Mucosa of descending colon (tissue), 3 donors: ENCODE data around the gene ELK4. TPM values are rescaled to one million over a fixed set of nuclear protein-coding genes. Genes with fewer than 3 reads are reported as not detected.

Experiments used
- ATAC-seq: fragments of 200-7000 bp; cut with Tn5 transposase; one replicate; pipeline ENCODE4 v1.9.1; 2020; ENCODE audit warnings: mild to moderate bottlenecking, moderate library complexity
- DNase-seq, 3 donors: peaks; one replicate each; pipeline ENCODE4 v3.0.0-alpha.2; 2020
- H3K36me3 ChIP-seq: fragments of 200-600 bp; one replicate; pipeline ENCODE4 v1.8.0; 2021; ENCODE audit warnings: low read depth, mild to moderate bottlenecking
- H3K4me1 ChIP-seq: fragments of 200-600 bp; one replicate; pipeline ENCODE4 v1.8.0; 2021; ENCODE audit warnings: low read depth, mild to moderate bottlenecking
- H3K4me3 ChIP-seq: fragments of 200-600 bp; one replicate; pipeline ENCODE4 v1.8.0; 2021; ENCODE audit warnings: mild to moderate bottlenecking
- H3K9me3 ChIP-seq: fragments of 200-600 bp; one replicate; pipeline ENCODE4 v1.8.0; 2021; ENCODE audit warnings: mild to moderate bottlenecking
- intact Hi-C, 2 donors: fragments of 100-400 bp; cut with DNase I in 1 of 2; cut with micrococcal nuclease in 1 of 2; formaldehyde crosslinking; loops; one replicate each; pipeline versions ENCODE4 v1.11.0 to v1.11.1; 2022; cut with DNase I, micrococcal nuclease
- total RNA-seq, 3 donors: library from RNA; stranded (reverse); fragmentation: NEBNext Ultra II Directional in 2 of 3; extraction: Animal tissue kit (Norgen Biotek cat#: 25700) in 2 of 3; gene quantifications; one replicate each; pipeline versions ENCODE4 v1.2.1 to v1.2.4, GENCODE V29; 2021 to 2023
- TF ChIP-seq, protein P1 (sequence below): fragments of 200-600 bp; IDR thresholded peaks from one replicate; pipeline ENCODE4 v1.8.0; 2022; ENCODE audit warnings: antibody characterized with exemption, mild to moderate bottlenecking
- donor health status: DM: no; HTN: no; CAD: no; lungs with moderate emphysema.
- donor health status: DM: no; HTN: no; CAD: no.
- donor health status: DM: no; HTN: yes; CAD: no.

ELK4 gene
- total RNA-seq, 3 donors from 2014 or later, result 43.1 to 60.6 (median 47.6) TPM

DNA sequence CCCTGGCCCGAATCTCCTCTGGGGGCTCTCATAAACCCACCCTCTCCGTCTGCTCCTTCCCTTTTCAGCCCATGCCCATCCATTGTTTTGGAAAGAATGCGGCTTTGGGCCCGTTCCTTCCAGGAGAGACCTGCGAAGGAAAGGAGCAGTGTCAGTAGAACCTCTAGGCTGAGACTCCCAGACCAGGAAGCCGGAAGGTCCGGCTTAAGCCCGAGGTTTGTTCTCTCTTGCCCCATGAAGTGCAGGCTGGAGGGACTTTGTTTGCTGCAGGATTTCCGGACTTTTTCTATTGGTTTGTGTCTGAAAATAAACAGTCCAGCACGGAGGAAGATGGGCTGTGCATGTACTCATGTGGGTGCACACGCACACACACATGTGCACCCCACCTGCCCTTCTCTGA is 49.8 kb downstream of the ELK4 start:
- ATAC-seq (no peak), DNase-seq (peak in 1 of 3 donors; percentile 59)
- Histone ChIP-seq H3K9me3 (no peaks in the 10 kb centered on the region), H3K4me3 (no peak overlapping the region), H3K4me1 (peaks cover 25% of the 10 kb centered on the region), H3K36me3 (no peaks in the 10 kb centered on the region)
- intact Hi-C loops, result no loop called here
- TF ChIP-seq, protein P1, sequence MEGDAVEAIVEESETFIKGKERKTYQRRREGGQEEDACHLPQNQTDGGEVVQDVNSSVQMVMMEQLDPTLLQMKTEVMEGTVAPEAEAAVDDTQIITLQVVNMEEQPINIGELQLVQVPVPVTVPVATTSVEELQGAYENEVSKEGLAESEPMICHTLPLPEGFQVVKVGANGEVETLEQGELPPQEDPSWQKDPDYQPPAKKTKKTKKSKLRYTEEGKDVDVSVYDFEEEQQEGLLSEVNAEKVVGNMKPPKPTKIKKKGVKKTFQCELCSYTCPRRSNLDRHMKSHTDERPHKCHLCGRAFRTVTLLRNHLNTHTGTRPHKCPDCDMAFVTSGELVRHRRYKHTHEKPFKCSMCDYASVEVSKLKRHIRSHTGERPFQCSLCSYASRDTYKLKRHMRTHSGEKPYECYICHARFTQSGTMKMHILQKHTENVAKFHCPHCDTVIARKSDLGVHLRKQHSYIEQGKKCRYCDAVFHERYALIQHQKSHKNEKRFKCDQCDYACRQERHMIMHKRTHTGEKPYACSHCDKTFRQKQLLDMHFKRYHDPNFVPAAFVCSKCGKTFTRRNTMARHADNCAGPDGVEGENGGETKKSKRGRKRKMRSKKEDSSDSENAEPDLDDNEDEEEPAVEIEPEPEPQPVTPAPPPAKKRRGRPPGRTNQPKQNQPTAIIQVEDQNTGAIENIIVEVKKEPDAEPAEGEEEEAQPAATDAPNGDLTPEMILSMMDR, result no peak

DNA sequence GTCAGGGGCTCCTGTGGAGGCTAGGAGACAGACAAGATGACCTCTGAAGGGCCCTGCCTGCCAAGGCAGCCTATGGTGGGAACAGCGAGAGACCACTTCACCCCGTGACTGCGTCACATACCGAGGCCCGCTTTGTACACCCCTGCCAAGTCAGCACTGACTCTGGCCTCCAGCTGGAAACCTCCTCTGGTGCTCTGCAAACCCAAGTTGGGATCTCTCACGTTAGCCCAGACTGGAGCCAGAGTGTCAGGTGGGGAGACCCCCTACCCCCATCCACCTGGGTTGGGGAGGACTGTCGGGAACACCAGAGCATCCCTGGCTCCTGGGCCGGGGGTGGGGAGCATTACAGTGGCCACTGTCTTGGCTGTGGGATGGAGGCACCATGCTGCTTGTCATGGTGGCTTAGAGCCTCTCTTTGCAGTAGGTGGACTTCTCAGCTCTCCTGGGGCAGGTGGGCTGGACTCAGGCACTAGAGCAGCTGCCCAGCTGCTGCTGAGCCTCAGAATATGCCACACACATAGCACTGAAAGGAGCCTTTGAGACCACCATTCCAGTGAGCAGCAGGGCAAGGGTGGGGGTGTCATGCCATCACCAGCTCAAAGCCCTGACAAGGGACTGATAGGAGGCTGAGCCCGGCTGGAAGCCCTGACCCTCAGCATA is 50.4 kb downstream of the ELK4 start:
- H3K4me1 ChIP-seq, result peaks cover 25% of the 10 kb centered on the region
- no peaks in the 10 kb centered on the region for H3K9me3 ChIP-seq
- H3K36me3 ChIP-seq, result no peaks in the 10 kb centered on the region
- H3K4me3 ChIP-seq, result no peak overlapping the region
- ATAC-seq (no peak), DNase-seq (peak in 1 of 3 donors; percentile 12)
- intact Hi-C loops, result no loop called here
- TF ChIP-seq, protein P1, result no peak

DNA sequence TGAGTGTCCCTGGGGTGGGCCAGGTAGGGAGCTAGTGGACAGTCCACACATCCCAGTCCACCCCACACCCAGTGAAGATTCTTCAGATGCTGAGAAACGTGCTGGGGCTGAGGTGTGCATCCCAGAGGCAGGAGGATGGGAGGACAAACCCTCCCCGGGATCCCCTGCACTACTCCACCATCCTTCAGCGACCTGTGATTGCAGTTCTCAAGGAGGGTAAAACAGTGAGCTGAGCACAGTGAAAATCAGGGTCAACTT is 51.0 kb downstream of the ELK4 start:
- TF ChIP-seq, protein P1, result no peak
- Histone ChIP-seq H3K4me1 (peaks cover 21% of the 10 kb centered on the region), H3K4me3 (no peak overlapping the region), H3K9me3 (no peaks in the 10 kb centered on the region), H3K36me3 (no peaks in the 10 kb centered on the region)
- intact Hi-C loops, result no loop called here
- ATAC-seq (no peak), DNase-seq (no peak)

DNA sequence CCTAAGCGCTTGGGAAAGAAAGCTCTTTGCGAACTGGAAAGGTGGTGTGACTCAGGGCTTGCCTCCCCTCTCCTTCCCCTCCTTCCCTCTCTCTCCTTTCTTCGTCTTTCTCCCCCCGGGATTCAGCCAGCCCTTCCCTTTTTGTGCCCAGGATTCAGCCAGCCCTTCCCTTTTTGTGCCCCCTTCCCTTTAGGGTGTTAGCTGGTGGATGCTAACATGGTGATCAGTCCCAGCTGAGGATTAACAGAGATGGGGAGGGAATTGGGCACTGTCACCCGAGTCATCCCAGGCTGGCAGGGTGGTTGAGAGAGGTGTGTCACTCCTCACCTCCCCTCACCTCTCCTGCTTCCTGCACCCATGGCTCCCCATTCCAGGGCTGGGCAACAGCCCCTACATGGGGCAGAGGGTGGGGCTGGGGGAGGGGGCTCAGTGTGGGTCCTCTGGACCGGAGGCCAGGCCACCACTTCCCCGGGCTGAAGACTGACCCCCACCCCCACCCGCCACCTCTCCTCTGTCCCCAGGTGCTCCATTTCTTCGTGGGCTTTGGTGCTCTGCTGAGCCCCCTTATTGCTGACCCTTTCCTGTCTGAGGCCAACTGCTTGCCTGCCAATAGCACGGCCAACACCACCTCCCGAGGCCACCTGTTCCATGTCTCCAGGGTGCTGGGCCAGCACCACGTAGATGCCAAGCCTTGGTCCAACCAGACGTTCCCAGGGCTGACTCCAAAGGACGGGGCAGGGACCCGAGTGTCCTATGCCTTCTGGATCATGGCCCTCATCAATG is 51.5 kb downstream of the ELK4 start:
- ATAC-seq (no peak), DNase-seq (peak in 2 of 3 donors; percentile 4 to 36)
- intact Hi-C loops, result no loop called here
- H3K4me1 ChIP-seq, result peaks cover 21% of the 10 kb centered on the region
- no peaks in the 10 kb centered on the region for H3K9me3 ChIP-seq
- no peaks in the 10 kb centered on the region for H3K36me3 ChIP-seq
- TF ChIP-seq, protein P1, result no peak
- no peak overlapping the region for H3K4me3 ChIP-seq

DNA sequence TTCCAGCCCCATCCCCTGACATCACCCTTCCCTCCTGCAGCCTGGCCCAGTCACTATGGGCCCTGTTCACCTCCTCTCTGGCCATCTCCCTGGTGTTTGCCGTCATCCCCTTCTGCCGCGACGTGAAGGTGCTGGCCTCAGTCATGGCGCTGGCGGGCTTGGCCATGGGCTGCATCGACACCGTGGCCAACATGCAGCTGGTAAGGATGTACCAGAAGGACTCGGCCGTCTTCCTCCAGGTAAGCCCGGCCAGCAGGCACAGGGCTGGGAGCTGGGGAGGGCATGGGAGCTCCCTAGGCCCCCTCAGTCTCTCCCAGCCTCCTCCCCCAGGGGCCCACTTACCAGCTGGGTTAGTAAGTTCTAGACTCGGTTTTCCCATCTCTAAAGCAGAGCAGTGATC is 52.1 kb downstream of the ELK4 start:
- DNase-seq (peak in 1 of 3 donors; percentile 43), ATAC-seq (no peak)
- Histone ChIP-seq H3K4me3 (no peak overlapping the region), H3K9me3 (no peaks in the 10 kb centered on the region), H3K4me1 (peaks cover 21% of the 10 kb centered on the region), H3K36me3 (no peaks in the 10 kb centered on the region)
- intact Hi-C loops, result no loop called here
- TF ChIP-seq, protein P1, result no peak
